CD4-positive, alpha-beta T cell treated with Interferon alpha-2 for 1 hour (primary cell): ENCODE measurements around the gene ACE.
A peak's percentile ranks its signal among the peaks of the same experiment; 100 is the strongest.
"Not testable (repeated sequence)": the region's sequence is repeated elsewhere in the genome, so short reads cannot be mapped to it uniquely, and the experiment has no call there.

Experiments
- DNase-seq, 2 donors: peaks; one replicate each; pipeline ENCODE4 v3.0.0-alpha.2; 2020 to 2022

ACE gene

DNA sequence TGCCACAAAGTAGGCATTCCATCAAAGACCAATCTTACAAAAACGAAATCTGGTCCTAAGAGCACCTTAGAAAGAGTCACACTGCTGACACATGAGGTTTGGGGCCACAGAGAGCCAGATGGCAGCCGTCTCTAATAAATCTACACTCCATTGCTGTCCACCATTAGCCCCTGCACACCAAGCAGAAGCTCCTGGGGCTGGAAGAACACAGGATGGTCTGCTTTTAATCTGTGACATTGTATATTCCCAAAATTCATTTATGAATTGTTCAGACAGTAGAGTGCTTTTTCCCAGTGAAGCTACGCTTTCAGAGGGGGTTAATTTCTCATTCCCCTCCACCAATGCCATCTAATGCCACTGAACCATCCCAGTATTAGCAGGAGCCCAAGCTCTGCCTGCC is 32.4 kb upstream of the ACE start:
- DNase-seq = no peak

DNA sequence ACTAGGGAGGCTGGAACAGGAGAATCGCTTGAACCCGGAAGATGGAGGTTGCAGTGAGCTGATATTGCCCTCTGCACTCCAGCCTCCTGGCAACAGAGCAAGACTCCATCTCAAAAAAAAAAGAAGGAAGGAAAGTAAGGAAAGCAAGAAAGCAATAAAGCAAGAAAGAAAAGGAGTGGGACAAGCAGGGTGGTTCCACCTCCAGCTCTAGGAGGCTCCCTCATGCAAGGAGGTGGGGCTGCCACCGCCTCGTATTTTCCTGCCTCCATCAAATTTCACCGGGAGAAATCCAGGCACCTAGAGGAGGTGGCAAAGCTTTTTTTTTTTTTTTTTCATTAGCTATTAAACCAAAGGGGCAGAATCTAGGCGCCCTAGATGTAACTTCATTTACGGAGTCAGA is 31.8 kb upstream of the ACE start:
- DNase-seq = no peak

DNA sequence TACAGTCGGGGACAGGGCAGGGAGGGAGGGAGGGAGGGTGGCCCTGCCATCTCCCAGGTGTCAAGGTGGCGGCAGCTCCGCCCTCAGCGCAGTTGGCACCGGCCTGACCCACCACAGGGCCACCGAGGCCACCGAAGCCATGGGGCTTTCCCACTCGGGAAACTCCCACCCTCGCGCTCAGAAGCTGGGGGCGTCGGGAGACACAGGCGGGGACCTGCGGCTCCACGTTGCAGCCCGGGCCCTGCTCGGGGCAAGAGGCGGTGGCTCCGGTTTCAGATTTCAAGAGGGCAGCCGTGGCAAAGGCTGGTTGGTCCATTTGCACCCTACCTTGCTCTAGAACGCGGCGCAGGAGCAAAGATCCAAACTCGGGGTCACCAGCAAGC is 31.3 kb upstream of the ACE start:
- DNase-seq = peak; percentile 72 to 85

DNA sequence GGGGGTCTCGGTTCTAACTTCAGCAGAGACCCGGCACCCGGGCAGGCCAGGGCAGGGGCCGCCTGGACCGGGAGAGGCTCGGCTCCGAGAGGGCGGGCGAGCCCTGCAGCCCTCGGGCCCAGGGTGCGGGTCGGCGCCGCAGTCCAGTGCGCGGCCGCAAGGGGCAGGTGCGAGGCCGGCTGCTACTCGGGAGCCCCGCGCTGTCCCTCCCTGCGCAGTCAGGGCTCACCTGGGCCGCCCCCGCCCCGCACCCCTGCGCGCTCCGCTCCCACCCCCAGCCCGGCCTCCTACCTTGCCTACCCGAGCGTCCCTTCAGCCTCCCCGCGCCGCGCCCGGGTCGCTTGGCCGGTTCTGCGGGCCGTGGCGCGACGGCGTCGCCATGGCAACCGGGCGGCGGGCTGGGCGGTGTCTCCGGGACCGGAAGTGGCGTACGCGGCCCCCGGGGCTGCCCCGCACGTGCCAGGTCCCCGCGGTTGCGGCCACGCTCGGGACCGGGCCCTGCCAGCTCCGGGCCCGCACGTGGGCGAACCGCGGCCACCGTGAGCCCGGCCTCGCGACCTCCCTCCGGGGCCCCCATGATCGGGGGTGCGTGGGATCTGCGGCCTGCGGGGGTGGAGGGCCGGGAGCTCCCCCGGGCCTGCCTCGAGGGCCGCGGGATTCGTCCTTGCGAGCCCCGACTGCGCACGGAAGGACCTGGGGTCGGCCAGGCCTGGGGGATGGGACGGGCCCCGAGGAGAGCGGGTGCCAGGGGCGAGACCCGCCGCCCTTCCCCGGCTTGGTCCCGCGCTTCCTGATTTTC is 30.7 kb upstream of the ACE start, which contains the start of gene CYB561:
Gene CYB561 (minus strand): TSS at position 353 of the 799 bp plus-strand sequence. CDS start 8,759 bp downstream, outside the sequence.
- DNase-seq = peak; percentile 79 to 82

DNA sequence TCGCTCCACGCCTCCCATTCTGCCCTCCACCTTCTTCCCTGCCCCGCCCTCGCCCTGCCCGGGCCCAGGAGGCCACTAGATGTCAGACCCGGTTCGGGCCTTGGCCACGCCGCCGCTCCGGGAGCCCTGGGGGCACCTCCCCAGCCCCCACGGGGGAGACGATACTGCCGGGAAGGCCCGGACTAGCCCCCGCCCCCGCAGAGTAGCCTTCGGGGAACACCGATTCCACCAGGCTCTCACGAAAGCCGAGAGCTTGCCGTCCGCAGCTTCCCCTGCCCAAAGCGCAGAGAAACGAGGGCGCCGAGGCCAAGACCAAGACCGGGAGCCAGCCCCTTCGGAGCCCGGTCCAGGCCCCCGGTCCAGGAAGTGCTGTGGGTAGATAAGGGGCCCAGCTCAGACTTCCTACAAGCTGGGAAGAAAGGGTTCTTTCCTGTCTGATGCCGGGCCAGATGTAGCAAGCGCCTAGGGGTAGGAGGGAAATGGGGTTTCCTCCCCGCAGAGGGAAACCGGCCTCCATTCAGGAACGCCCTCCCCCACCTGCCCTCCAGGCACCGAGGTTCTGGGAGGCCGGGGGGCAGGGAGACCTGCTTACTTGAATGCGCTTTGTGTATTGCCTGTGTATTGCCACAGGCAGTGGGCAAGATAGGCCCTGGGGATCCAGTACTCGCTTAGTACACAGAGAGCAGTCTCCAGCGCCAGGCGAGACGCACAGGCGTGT is 29.9 kb upstream of the ACE start:
- peak; percentile 33 to 61 for DNase-seq

DNA sequence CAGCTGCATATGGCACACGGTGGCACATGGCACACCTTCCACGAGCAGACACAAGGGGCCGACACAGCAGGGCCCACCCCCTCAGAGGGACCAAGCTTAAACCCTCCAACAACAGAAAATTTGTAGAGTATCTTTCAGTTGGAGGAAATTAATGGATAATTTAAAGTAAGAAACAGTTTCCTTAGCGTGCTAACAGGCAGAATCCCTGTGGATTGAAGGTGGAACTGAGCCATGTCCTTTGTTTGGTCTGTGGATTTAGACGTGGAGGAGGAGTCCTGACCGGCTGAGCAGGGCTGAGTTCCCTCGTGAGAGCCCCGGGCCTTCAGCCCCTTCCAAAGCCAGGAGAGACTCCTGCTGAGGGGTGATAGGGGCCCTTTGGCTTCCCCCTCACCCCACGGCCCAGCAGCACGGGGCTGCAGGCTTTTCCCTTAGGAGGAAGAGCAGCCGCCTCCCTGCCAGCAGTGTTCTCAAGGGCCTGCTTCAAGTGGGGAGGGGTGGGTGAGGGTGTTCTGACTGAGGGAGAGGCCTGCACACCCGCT is 29.3 kb upstream of the ACE start:
- DNase-seq = no peak

DNA sequence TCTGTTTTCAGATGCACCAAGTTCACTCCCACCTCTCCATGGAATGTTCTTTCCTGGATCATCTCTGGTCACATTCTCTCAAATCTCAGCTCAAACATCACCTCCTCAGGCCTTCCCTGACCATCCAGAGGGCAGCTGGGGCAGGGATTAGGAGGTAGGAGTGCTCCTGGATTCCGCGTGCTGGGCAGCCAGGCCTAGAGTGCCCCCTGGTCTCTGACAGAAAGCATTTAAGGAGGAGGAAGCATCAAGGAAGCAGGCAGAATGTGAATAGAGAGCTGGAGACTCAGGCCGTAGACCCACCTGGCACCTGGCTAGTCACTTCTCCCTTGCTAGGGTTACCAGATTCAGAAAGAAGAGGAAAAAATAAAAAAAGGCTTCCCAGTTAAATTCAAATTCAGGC is 28.2 kb upstream of the ACE start:
- no peak for DNase-seq

DNA sequence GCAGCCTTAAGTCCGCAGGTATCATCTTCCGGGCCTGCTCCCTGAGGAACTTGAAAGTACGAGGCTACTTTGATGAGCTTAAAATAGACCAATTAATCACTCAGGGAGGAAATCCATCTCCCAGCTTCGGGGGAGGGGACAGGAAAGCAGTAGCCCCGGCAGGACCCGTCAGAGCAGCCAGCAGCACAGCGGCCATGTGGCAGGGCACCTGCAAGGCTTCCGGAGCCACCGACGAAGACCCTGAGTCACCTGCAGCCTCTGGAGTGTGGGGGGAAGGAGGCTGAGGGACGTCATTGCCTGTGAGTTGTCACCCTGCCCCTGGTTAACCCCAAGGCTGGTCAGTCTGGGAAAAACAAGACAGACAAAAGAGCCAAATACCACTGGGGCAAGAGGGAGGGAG is 26.3 kb upstream of the ACE start:
- no peak for DNase-seq

DNA sequence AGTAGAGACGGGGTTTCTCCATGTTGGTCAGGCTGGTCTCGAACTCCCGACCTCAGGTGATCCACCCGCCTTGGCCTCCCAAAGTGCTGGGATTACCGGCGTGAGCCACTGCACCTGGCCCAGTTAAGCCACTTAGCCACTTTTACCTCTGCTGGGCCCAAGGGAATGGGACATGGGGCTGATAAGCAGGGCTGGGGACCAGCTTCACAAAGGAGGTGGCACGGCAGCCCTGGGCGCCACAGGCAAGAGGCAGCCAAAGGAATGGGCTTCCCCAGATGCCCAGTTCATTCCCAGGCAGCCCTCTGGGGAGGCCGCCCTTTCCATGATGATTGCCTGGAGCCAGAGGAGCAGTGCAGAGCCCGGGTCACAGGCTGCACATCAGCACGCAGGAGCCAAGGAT is 25.7 kb upstream of the ACE start:
- DNase-seq = no peak

DNA sequence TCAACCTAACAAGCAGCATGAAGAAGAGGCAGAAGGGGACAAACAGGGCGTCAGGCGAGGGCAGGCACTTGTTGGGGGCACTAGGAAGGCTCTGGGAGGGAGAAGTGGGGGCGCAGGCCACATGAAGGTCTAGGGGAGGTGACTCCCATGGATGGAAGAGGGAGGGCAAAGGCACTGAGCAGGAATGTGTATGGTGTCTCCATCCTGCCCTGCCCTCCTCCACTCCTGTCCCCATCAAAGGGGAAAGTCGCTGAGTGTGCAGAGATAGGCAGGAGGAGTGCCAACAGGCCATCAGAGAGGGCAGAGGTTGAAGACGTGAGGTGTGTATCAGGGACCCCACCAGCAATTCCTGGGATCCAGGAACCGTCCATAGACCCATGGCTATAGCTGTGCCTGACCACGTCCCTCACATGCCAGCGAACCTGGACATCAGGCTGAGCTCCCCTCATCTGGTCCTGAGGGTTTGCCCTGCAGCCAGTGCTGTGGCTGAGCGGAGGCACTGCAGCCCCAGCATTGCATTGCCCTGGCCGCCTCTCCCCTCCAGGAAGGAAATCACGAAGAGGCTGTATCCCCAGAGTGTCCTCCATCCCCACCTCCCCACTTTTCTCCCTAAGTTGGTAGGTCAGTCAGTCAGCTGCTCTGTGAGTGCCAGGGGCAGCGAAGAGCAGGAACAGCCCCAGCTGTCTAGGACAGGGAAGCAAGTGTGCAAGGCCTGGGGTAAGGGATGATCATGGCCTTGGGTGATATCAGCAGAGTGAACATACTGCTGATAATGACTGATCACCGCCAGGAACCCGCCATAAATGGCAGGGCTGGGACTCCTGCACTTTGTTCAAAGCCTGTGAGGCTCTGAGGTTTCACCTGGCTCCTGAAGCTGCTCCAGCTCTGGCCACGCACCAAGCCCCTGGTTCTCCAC is 24.6 kb upstream of the ACE start:
- DNase-seq = no peak

DNA sequence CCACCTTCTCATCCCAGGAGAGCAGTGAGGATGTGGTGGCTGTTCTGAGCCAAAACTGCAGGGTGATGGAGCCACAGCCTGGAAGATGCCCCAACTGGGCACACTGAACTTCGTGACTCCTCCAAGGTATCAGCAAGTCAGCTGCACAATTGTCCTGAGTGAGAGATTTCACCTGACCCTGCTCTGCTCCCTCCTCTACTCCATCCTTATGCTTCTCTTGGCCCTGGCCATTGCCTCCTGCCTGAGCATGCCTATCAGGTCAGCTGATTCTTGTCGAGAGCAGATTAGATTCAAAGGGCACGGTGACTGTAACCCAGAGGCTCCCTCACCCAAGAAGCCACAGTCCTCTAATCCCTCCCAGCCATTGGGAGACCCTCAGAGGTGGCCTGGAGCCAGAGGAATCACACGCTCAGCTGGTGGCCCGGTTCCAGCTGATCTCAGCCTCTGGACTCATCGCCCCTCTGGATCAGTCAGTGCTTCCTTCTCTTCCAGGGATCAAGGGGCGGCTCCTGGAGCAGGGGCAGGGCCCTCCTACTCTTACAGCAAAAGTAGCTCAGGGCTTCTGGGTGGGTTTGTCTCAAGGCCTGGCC is 23.8 kb upstream of the ACE start:
- DNase-seq = no peak

DNA sequence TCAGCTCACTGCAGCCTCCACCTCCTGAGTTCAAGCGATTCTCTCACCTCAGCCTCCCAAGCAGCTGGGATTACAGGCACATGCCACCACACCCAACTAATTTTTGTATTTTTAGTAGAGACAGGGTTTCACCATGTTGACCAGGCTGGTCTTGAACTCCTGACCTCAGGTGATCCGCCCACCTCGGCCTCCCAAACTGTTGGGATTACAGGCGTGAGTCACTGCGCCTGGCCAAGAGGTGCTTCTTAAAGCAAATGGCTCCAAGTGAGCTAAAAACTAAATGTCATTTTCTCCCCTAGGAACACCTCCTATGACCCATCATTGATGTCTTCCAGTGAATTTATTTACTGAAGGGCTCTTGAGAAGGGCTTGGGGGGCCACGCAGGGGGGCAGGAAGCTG is 22.5 kb upstream of the ACE start:
- DNase-seq = not testable (repeated sequence)

DNA sequence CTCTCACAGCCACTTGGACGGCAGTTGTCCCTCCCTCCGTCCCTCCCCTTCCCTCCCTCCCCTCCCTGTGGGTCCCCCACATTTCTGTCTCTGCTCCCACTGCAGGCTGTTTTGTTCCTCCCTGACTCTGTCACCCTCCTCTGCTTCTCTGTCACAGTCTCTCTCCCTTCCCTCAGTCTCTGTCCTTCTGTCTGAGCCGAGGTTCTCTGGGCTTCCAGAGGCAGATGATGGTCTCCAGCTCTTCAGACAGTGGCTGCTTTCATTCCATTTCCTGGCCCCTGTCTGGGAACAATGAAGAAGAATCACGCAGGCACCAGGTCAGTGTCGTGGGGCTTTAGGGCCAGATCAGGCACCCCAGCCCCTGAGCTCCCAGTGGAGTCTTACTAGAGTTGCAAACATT is 21.9 kb upstream of the ACE start:
- no peak for DNase-seq

DNA sequence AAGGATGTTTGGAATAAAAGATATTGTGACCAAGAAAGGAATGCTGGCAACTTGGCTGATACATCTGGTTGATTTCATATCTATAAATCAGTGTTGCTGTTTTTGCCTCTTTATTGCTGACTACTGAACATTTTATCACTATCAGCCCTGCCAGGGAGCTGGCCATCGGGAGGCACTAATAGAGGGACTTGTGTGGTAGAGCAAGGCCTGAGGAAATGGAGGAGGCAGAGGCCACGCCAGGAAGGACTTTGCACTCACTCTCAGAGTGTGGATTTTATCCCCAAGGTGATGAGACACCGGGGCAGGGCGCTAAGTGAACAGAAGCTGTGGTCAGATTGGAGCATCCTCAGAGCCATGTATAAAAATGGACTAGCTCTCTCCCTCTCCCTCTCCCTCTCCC is 21.4 kb upstream of the ACE start:
- no peak for DNase-seq

DNA sequence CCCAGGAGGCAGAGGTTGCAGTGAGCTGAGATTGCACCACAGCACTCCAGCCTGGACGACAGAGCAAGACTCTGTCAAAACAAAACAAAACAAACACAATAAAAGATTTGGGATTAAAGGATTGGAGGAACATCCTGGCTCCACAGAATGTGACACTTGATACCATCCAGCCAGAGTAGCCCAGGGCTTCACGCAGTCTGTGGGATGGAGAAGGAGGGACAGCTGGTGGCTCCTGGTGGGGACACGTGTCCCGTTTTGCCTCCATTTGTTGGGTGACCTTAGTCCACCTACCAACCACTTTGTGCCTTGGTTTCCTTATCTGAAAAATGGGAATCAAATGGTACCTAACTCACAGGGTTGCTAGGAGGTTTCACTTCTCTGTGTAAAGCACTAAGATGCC is 18.4 kb upstream of the ACE start:
- no peak for DNase-seq

DNA sequence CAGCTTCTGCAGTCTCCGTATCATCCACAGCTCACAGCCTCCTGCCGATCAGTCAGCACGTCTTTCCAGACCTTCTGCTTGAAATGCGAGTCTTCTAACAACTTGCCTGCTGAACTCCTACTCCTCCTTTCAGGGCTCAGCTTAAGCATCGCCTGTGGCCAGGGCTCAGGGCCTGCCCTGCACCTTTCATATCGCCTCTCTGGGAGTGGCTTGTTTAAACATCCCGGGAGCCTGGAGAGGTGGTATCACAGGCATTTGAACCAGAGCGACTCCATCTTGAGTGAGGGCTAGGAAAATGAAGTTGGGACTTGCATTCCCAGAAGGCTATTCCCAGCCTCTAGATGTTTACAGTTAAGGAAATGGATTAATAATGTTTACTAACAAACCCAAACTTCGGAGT is 16.8 kb upstream of the ACE start:
- DNase-seq = no peak

DNA sequence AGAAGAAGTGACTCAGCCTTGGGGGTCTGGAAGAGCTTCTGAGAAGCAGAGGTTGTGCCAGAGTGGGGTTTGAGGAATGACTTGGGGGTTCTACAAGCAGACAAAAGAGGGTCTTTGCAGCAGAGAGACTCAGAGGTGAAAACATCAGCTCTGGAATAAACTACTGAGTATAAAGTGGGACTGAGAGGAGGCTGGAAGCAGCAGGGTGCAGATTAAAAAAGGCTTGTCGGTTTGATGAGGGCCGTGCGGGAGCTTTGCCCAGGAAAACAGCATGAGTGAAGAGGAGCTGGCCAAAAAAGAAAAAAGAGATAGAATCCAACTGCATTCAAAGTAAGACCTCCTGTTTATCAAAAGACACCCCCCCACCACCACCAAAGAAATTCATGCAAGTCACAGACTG is 13.1 kb upstream of the ACE start:
- DNase-seq = no peak

DNA sequence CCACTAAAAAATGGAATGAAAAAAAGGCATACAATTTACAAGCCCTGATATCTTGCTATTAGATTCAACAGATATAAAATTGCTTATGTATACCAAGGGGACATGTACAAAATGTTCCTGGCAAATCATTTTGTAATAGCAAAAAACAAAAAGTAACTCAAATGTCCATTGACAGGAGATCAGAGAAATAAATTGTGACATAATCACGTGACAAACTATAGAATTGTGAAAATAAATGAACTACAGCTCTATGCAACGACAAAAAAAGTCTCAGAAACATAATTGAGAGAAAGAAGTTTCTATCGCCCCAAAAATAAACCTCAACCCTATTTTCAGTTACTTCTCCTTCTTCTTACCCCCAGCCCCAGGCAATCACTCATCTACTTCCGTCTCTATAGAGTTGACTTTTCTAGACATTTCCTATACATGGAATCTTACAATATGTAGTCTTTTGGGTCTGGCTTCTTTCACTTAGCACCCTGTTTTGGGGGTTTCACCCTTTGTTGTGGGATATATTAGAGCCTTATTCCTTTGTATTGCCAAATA is 12.1 kb upstream of the ACE start:
- DNase-seq = no peak

DNA sequence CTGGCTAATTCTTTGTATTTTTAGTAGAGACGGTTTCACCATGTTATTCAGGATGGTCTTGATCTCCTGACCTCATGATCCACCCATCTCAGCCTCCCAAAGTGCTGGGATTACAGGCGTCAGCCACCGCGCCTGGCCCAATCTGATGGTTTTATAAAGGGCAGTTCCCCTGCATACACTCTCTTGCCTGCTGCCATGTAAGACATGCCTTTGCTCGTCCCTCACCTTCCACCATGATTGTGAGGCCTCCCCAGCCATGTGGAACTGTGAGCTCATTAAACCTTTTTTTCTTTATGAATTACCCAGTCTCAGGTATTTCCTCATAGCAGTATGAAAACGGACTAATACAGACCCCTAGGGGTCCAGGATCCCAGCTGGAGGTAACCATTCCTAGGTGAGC is 8.8 kb upstream of the ACE start:
- DNase-seq = not testable (repeated sequence)

DNA sequence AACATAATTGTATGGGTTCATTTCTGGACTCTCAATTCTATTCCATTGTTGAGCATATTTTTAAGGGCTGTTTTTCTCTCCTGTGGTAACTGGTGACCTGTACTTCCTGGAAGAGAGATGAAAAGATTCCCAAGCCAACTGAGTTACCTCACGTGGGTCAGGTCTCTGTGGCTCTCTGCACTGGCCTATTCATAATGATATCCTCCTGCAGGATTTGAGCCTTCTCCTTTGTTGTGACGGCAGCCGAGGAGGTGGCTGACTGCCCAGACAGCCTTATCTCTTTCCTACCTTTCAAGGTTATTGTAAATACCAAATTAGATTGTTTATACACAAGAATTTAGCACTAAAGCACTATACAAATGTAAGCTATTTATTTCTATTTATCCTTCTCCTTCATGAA is 2.7 kb upstream of the ACE start:
- DNase-seq = no peak

DNA sequence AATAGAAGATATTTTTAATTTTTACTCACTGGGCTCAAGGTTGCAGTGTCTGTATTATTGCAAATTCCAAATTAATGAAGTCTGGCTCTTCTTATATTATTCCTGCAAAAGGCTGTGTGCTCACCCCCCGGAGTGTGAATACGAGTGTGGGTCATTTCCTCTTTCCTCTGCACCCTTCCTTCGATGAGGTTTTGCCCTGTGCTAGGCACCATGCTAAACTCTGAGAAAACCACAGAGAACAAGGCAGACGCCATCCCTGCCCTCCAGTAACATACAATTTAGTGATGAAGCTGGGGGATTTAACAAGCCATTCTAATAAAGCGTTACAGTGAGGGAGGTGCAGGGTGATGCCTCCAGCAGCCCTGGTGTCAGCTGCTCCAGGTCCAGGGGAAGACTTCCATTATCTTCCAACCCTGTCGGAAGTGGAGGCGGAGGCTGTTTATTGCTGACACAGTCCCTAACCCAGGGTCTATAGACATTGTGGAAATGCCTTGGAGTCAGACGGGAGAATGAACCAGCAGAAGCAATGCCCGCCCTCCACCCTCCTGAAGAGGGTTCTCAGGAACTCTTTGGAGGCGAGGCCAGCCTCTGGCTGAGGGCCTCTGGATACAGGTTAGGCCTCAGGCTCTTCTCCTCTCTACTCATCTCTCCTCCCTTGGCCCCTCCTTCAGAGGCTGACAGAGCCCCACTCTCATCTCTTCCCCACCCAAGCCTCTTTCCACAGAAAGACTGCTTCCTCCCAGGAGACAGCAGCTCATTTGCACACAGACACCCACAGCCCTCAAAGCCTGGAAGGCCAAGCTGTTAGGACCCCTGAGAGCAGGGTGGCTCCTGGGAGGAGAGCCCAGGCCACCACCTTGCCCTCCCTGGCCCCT is 2.0 kb upstream of the ACE start:
- no peak for DNase-seq
